Suprapubic skin (tissue), 4 donors: ENCODE results near the gene KCNK3. TPM values are rescaled to one million over a fixed set of nuclear protein-coding genes. Genes with fewer than 3 reads are reported as not detected.

ENCODE experiments used
- DNase-seq, 2 donors: peaks; one replicate each; pipeline ENCODE4 v3.0.0-alpha.2; 2019; ENCODE audit warnings: low spot score in 2 of 2
- H3K27ac ChIP-seq: fragments of 200-600 bp; sonication (generic); one replicate; pipeline ENCODE4 v1.5.1; 2019
- H3K27me3 ChIP-seq: fragments of 200-600 bp; sonication (generic); one replicate; pipeline ENCODE4 v1.5.1; 2019
- H3K36me3 ChIP-seq: fragments of 200-600 bp; sonication (generic); one replicate; pipeline ENCODE4 v1.5.1; 2019
- H3K4me1 ChIP-seq: fragments of 200-600 bp; sonication (generic); one replicate; pipeline ENCODE4 v1.5.1; 2019
- H3K4me3 ChIP-seq: fragments of 200-600 bp; sonication (generic); one replicate; pipeline ENCODE4 v1.5.1; 2019; ENCODE audit warnings: mild to moderate bottlenecking
- H3K9me3 ChIP-seq: fragments of 200-600 bp; sonication (generic); one replicate; pipeline ENCODE4 v1.5.1; 2019
- EP300 ChIP-seq: sonication (generic); formaldehyde crosslinking; IDR thresholded peaks from one replicate; pipeline ENCODE4 v1.6.1; 2017; ENCODE audit warnings: antibody characterized with exemption
- POLR2A ChIP-seq, 2 donors: fragments of 450-650 bp; IDR thresholded peaks; one replicate each; pipeline ENCODE4 v1.6.1; 2017; ENCODE audit warnings: antibody characterized with exemption in 2 of 2, mild to moderate bottlenecking in 2 of 2, moderate library complexity in 2 of 2
- POLR2AphosphoS5 ChIP-seq, 3 donors: sonication (generic); formaldehyde crosslinking; IDR thresholded peaks; one replicate each; pipeline ENCODE4 v1.6.1; 2017; ENCODE audit warnings: antibody characterized with exemption in 3 of 3
- WGBS: methylation state at CpG from one replicate; pipeline ENCODE4 v1.1.5; 2018; 5-methylcytosine and 5-hydroxymethylcytosine counted together
- total RNA-seq, 4 donors: library from RNA; depleted of rRNA; stranded (reverse); fragments of >200 nt; gene quantifications; one replicate each; pipeline ENCODE4 v1.1.0, GENCODE V29; 2016
- TF ChIP-seq, protein P1 (sequence below), 2 donors: fragments of 200-600 bp in 1 of 2; fragments of 450-650 bp in 1 of 2; sonication (generic) in 1 of 2; IDR thresholded peaks; one replicate each; pipeline ENCODE4 v1.5.1; 2016 to 2019; ENCODE audit warnings: antibody characterized with exemption in 2 of 2, mild to moderate bottlenecking in 1 of 2, moderate library complexity in 1 of 2

KCNK3 gene
- total RNA-seq, 4 donors from 2014 or later = 0.83 to 1.2 (median 1.1) TPM; not detected in 1

DNA sequence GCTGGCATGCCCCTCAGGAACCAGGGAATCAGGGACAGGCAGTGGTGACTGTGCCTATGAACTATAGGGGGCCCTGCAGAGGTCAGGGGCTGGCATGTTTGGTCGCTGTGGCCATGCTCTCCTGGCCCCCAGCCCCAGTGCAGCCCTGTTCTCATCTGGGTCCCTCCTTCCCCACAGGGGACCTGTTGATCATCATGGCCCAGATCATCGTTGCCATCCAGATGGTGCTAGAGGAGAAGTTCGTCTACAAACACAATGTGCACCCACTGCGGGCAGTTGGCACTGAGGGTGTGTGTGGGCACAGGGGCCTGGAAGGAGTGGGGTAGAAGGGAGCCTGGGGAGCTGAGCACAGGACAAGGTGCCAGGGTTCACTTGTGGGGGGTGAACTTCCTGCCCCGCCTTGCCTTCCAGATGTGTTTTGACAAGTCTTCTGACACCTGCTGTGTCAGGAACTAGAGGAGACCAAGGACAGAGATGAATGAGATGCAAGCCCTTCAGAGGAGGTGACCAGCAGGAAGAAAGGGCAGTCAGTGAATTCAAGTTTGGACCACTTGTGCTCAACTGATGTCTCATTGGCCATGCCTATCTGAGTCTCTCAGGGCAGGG lies 83.8 kb downstream of the KCNK3 start:
- Histone ChIP-seq H3K27me3 (no peaks in the 10 kb centered on the region), H3K4me3 (no peak overlapping the region), H3K36me3 (peaks cover 73% of the 10 kb centered on the region), H3K4me1 (peaks cover 59% of the 10 kb centered on the region), H3K9me3 (no peaks in the 10 kb centered on the region), H3K27ac (no peak overlapping the region)
- WGBS = 60% methylated on average over 2 of the region's 5 CpGs
- TF ChIP-seq POLR2A (IDR thresholded peaks at IDR 0.05) = no peak
- TF ChIP-seq EP300 = no peak
- TF ChIP-seq, protein P1, sequence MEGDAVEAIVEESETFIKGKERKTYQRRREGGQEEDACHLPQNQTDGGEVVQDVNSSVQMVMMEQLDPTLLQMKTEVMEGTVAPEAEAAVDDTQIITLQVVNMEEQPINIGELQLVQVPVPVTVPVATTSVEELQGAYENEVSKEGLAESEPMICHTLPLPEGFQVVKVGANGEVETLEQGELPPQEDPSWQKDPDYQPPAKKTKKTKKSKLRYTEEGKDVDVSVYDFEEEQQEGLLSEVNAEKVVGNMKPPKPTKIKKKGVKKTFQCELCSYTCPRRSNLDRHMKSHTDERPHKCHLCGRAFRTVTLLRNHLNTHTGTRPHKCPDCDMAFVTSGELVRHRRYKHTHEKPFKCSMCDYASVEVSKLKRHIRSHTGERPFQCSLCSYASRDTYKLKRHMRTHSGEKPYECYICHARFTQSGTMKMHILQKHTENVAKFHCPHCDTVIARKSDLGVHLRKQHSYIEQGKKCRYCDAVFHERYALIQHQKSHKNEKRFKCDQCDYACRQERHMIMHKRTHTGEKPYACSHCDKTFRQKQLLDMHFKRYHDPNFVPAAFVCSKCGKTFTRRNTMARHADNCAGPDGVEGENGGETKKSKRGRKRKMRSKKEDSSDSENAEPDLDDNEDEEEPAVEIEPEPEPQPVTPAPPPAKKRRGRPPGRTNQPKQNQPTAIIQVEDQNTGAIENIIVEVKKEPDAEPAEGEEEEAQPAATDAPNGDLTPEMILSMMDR (IDR thresholded peaks at IDR 0.05) = no peak
- no peak for TF ChIP-seq POLR2AphosphoS5 (IDR thresholded peaks at IDR 0.05)
- DNase-seq = no peak

DNA sequence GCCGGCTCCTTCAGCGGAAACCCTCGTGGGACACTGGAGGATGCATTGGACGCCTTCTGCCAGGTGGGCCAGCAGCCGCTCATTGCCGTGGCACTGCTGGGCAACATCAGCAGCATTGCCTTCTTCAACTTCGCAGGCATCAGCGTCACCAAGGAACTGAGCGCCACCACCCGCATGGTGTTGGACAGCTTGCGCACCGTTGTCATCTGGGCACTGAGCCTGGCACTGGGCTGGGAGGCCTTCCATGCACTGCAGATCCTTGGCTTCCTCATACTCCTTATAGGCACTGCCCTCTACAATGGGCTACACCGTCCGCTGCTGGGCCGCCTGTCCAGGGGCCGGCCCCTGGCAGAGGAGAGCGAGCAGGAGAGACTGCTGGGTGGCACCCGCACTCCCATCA lies 85.6 kb downstream of the KCNK3 start:
- H3K27me3 ChIP-seq = no peaks in the 10 kb centered on the region
- no peaks in the 10 kb centered on the region for H3K9me3 ChIP-seq
- 96% methylated on average over 13 of the region's 18 CpGs for WGBS
- DNase-seq = no peak
- no peak for TF ChIP-seq POLR2A (IDR thresholded peaks at IDR 0.05)
- no peak for TF ChIP-seq EP300
- TF ChIP-seq, protein P1 (IDR thresholded peaks at IDR 0.05) = no peak
- TF ChIP-seq POLR2AphosphoS5 (IDR thresholded peaks at IDR 0.05) = no peak
- H3K4me1 ChIP-seq = peaks cover 44% of the 10 kb centered on the region
- peaks cover 76% of the 10 kb centered on the region for H3K36me3 ChIP-seq
- no peak overlapping the region for H3K4me3 ChIP-seq
- peak overlapping the region; percentile 36 for H3K27ac ChIP-seq

- Histone ChIP-seq H3K9me3 (no peaks in the 10 kb centered on the region), H3K27ac (peak overlapping the region; percentile 36), H3K4me3 (no peak overlapping the region), H3K27me3 (no peaks in the 10 kb centered on the region), H3K36me3 (peaks cover 76% of the 10 kb centered on the region), H3K4me1 (peaks cover 43% of the 10 kb centered on the region)
- TF ChIP-seq POLR2A (IDR thresholded peaks at IDR 0.05) (no peak), POLR2AphosphoS5 (IDR thresholded peaks at IDR 0.05) (no peak), EP300 (no peak)
- TF ChIP-seq, protein P1 (IDR thresholded peaks at IDR 0.05) = no peak
- 62% methylated on average over 2 of the region's 3 CpGs for WGBS
- no peak for DNase-seq
These were observed 86.0 kb downstream of the KCNK3 start for GRCh38 chr2:26778507-26778906.

DNA sequence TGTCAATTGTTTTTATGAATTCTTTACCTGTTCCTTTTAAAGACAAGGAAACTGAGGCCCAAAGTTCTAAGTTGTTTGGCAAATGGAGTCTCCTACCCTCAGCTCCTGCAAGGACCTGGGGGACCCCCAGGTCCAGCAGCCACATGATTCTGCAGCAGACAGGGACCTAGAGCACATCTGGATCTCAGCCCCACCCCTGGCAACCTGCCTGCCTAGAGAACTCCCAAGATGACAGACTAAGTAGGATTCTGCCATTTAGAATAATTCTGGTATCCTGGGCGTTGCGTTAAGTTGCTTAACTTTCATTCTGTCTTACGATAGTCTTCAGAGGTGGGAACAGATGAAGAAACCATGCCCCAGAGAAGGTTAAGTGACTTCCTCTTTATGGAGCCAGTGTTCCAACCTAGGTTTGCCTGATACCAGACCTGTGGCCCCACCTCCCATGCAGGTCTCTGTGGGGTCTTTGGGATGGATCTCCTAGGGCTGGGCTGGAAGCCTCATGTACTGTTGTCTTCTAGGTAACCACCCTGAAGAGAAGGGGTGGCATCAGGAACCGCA lies 87.8 kb downstream of the KCNK3 start:
- H3K9me3 ChIP-seq = no peaks in the 10 kb centered on the region
- no peak overlapping the region for H3K4me3 ChIP-seq
- H3K36me3 ChIP-seq = peaks cover 62% of the 10 kb centered on the region
- 56% methylated on average over 3 of the region's 4 CpGs for WGBS
- TF ChIP-seq EP300 (no peak), POLR2A (IDR thresholded peaks at IDR 0.05) (no peak)
- no peaks in the 10 kb centered on the region for H3K27me3 ChIP-seq
- peaks cover 42% of the 10 kb centered on the region for H3K4me1 ChIP-seq
- DNase-seq = peak in 1 of 2 donors; percentile 75
- peak overlapping the region; percentile 57 for H3K27ac ChIP-seq

Other genes with a start within 250 kb of the KCNK3 start
- under 1 TPM in 3 of 4 donors, not detected in 1; 0.16 to 0.39 (median 0.17) TPM for gene OTOF, start 214.6 kb upstream of the KCNK3 start, total RNA-seq
- not detected for gene CIB4, start 51.4 kb upstream of the KCNK3 start, total RNA-seq
- gene SLC35F6, start 71.6 kb downstream of the KCNK3 start, total RNA-seq = 100 to 1,000 TPM in 1 of 4 donors, 10 to 100 TPM in 3; 76.3 to 114 (median 86.2) TPM
- 1 to 10 TPM; 1.9 to 3.9 (median 3.0) TPM for gene CENPA, start 93.3 kb downstream of the KCNK3 start, total RNA-seq
- not detected for gene DPYSL5, start 155.4 kb downstream of the KCNK3 start, total RNA-seq